ENCODE data around the gene ALK.

Gene ALK

DNA sequence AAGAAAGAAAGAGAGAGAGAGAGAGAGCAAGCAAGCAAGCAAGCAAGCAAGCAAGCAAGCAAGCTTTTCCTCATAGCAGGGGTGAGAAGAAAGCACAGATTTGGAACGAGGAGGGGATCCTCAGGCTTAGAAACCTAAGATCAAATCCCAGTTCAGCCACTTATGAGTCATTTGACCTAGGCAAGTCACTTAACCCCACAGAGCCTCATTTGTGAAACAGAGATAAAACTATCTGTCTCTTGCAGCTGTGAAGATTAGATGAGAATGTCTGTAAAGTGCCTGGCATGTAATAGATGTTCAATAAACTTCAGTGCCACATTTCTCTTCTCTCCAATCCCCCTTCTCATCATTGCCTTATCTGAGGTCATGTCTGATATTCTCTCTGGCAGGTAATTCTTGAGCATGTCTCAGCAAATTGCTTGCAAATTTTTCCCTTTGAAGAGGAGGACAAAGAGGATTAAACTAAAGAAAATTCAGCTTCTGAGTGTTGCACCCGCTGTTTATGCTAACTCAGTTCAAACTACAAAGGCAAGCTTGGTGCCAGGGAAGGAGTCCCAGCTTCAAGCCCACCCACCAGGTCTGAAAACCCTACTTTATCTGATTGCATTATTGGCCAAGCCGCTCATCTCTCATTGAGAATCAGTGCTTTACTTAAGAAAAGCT, 20.3 kb downstream of the ALK start:
- no peak for DNase-seq

DNA sequence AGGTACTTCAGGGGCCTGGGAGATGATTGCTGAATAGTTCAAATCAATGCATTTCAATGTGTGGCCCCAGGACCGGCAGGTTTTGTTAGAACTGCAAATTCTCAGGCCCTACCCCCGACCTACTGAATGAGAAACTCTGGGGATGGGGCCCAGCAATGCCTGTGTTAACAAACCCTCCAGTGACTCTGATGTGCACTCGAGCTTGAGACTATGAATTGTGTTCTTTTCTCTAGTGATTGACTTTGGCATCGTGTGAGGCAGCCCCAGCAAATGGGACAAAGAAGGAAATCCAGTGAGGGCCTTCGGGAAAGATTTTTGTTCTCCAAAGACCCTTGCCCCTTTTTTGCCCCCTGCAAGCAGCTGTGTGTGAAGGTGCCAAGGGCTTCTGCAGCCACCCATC, 22.4 kb downstream of the ALK start:
- DNase-seq, result no peak

DNA sequence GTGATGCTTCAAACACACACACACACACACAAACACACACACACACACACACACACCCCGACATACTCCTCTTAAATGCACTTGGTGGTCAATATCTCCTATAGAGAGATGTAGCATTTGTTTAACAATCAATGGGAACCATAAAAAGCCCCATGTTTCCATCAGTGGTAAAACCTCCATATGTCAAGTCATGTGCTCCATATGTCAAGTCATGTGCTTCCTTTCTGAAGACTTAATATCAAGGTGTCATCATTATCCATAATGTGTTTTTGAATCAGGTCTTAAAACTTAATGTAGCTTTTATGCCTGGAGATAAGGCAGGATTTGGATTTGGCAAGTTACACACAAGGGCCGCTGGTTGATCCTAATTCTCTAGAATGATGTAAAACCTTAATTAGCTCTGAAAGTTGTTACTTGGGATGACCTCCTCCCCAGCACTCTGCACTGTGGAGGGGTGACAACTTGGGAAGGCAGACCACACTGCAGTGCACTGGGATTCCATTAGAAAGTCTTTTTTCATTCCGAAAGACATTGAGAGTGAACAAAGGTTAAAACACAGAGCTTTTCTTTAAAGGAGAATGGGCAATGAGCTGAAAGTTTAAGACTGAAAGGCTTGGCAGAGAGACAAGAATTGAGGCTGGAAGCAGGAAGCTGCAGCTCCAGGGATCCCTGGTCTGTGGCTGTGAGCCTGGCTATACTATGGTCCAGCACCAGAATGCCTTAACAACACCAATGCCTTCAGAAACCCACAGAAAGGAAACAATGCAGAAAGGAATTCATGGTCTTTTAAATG, 26.4 kb downstream of the ALK start:
- no peak for DNase-seq

DNA sequence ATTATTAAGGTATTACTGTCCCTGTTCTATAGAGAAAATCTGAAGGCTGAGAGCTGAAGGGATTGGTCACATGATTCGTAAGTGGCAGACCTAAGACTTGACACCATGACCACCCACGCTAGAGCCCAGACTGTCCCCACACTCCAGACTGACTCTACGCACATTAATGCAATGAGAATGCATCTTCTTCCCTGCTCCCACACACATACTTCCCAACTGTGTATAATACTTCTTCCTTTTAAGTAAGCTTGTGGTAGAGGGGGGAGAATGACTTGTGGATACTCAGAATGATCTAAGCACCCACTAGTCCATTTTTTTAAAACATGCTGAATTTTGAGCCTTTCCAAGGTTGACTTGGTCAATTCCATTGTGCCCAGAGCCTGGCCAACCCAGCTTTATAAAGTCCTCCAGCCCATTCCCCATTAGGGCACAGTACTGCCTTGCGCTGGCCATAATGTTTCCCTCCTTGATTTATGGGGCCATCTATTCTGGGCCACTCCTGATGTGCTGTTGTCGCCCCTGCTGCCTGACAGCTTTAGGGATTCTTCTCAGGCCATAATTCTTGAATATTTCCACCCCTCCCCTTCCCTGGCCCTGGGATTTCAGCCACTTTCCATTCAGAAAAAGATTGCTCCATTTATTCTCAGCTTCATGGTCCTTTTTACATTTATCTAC, 28.7 kb downstream of the ALK start:
- no peak for DNase-seq

DNA sequence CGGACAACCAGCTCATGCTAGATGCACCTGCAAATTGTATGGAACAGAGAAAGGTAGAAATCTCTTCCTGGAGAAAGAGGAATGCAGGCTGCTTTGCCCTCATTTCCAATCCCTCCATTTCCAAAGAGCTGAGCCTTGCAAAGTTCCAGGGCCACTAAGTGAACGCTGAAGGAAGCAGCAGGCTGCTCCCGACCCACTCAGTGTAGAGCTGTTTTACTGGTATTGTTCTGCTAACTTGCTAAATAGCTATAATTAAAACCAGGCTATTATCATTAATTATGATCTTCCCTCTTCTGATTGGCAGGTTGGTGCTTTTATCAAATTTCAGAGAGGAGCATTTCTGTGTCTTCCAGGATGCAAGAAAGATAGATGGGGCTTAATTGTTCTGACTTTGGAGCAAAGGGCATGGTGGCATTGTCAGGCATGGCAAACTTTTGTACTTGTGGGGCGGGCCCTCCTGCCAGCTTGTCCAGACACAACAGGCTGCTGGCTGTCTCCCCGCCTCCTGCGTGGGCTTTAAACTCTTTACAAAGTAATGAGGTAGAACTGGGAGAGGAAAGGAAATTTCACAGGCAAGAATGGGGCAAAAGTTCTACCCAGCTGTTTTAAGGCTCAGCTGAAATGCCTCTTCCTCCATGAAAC, 40.2 kb downstream of the ALK start:
- DNase-seq, result no peak

DNA sequence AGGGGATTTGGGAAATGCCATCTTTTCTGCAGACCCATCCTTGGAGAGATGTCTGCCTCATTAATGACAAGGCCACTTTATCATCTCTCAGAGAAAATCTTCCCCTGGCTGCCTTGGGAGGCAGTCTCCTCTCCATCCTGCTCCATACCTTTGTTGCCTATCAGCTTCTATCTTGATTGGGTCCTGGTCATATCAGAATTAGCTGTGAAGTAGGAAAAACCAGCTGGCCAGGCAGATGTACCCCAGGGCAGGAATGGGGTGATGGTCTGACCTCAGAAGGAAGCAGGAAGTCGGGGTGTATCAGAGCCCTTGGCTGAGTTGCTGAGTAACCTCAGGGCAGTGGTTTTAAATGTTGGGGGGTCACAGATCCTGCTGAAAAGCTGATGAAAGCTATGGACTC, 41.3 kb downstream of the ALK start:
- DNase-seq, result no peak

DNA sequence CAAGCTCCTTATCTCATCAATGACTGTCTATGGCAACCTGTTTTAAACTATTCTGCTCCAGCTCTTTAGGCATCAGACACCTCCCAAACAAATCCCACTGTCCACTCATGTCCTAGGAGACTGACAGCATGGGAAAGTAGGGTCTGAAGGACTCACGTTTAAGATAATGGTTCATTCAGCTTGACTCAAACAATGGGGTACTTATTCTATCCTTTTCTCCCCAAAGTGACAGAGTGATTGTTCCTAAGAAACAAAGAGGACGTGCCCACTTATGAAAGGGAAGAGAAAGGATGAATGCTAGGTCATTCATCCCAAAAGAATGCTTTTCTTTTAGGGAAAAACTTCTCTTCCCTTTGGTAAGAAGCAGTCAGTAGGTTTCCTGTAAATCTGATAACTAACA, 41.9 kb downstream of the ALK start:
- DNase-seq, result no peak

DNA sequence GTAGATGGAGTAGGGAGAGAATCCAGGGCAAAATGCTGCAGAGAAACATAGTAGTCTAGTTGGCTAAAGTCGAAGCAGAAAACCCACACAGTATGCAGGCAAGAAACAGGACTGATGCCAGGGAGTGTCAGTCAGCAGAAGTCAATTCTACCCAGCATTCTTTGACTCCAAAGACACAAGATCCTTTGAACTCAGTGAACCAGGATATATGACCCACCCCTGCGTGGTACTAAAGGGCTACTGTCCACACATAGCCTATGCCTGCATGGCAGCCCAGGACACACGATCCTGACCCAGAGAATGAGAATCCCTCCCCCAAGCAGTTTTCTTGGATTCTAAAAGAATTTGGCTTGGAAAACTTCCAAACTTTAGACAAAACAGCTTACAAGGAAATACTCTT, 42.5 kb downstream of the ALK start:
- DNase-seq, result no peak

DNA sequence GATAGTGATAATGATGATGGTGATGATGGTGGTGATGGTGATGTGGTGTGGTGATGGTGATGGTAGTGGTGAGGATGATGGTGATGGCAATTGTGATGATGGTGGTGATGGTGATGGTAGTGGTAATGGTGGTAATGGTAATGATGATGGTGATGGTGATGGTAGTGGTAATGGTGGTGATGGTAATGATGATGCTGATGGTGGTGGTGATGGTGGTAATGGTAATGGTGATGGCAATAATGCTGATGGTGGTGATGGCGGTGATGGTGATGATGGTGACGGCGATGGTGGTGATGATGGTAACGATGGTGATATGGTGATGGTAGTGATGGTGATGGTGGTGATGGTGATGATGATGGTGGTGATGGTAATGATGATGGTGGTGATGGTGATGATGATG, 45.0 kb downstream of the ALK start:
- no peak for DNase-seq

DNA sequence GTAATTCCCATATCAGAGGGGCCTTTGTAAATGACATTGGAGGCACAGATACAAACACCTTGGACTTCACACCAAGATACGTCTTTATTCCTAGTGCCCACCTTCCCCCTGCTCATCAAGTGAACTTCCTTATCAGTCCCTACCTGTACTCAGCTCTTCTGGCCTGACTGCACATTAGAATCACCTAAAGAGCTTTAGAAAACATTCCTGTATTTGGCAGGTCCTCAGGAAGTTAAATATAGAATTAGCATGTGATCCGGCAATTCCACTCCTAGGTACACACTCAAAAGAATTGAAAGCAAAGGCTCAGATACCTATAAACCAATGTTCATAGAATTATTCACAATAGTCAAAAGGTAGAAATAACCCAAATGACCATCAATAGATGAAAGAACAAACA, 46.6 kb downstream of the ALK start:
- DNase-seq, result no peak

DNA sequence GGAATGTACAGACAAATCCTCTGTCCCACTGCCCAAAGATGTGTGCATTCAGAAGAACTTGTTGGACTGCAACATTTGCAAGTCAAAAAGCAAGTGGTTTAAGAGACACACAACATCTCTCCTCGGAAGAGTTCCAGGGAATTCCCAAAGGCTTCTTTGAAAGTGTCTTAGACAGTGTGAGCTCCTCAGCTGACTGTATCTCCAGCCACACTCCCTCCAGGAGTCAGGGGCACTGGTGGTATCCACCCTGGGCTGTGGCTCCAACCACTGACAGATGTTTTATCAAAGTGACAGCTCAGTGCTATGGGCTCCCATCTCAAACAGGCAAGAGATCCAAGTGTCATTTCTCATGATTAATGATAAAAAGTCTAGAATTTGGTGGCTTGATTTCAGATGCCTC, 48.5 kb downstream of the ALK start:
- DNase-seq, result no peak

DNA sequence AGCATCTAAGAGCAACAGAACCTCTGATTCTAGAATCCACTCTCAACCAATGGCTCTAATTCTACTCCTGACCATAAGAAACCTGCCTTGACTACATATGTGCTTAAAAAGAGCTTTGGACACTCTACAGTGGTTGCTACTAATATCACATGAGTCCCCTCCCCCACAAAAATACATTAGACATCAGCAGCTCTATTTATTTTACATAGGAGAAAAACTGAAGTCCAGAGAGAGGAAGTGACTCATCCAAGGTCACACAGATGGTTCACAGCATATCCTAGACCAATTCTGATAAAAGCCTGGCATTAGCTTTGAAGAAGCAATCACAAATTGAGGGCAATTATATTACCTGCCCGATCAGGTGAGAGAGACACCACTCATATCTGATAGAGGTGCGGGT, 49.8 kb downstream of the ALK start:
- no peak for DNase-seq

DNA sequence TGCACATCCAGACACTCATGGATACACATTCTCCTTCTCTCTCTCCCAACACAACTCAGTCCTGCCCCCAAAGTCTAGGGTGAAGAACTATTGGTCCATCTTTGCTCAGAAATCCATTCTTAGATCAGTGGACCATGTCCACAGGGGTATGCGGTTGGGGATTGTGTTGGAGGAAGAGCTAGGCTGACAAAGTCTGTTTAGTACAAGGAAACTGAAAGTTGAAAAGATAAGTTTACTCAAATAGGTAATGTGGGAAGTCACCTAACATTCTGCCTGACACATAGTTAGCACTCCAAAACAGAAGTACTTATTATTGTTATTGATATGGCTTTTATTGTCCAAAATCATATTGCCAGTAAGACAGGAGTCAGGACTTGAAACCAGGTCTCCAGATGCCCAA, 55.9 kb downstream of the ALK start:
- DNase-seq, result no peak

DNA sequence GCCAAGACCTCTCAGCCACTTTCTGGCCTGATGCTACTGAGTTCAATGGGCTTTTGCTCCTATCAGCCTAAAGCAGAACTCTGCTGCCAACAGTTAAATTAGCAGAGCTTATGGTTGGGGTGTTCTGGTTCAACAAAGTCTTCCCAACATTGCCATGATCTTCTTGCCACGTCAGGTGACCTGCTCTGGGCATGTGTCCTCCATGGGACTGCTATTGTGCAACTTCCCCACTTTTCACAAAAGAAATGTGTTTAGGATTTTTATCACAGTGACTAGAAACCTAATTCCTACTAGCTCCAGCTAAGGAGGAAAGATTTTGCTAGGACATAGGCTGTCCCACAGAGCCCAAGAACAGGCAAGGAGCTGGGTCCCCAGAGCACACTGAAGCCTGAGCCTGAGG, 56.4 kb downstream of the ALK start:
- no peak for DNase-seq

DNA sequence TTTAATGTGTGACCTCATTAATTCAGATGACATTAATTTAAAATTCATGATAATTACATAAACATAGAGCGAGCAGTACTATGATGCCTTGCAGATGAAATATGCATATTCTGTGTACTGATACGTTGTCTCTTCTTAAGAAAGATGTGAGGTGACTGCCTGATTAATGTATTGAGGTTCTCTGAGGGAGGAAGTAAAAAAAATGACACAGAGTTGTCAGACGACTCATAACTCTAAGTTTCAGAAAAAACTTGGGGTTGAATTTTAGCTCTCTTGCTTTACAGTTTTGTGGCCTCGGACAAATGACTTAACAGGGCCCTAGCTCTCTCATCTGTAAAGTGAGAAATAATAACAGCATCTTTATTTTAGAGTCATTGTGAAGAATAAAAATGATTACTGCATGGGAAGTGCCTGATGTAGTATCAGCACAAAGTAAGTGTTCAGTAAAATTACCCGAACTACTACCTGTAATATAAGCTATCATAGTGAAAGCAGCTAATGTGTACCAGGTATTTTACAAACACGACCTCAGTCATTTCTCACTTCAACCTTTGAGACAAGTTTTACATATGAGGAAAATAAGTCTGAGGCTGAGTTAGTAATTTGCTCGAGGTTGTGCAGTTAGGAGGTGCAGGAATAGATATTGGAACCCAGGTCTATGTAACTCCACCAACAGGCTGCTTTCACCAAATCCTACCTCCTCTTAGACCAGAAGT, 65.3 kb downstream of the ALK start:
- no peak for DNase-seq

DNA sequence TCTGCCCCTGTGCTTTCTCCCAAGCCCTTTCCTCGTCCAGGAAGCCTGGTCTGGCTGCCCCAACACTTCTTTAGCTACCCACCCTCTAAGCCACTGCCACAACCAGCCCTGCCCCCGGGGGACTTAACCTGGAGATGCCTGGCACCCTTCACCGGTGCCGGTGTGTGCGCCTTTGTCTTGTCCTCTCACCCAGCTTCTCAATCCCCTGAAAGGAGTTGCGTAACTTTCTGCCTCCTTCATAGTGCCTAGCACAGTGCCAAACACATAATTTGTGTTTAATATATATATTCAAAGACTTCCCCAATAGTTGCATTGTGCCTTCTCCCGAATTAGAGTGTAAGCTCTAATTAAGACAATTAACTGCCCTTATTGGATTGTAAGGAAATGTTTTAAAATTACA, 70.6 kb downstream of the ALK start:
- DNase-seq, result no peak

DNA sequence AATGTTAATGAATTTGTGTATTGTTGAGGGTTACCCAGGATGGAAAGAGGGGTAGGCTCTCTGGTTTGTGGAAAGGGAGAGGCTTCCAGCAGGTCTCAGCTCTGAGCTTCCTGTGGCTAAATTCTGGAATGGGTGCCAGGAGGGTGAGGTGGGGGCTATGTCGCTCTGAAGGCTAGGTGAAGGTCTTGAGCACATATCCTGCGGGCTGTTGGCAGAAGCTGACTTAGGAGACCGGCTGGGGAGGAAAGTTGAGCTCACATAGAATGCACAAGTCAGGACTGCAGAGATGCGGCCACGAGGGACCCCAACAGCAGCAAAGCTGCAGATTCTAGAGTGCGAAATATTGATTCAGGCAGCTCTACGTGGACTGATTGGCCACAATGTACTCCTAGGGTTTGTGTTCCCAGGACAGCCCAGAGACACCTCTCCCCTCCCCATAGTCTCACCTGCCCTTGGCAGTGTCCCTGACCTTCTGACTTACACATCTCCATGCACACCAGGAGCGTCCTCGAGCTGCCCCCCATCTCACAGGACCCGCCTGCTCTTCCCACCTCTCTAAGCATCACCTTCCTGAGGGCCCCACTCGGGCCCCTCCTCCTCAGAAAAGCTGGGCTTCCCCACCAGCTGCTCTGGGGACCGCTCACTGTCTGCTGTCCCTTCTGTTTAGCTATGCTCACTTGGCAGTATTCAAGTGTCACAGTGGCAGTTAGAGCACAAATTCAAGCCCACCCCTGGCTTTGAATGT, 72.6 kb downstream of the ALK start:
- no peak for DNase-seq

DNA sequence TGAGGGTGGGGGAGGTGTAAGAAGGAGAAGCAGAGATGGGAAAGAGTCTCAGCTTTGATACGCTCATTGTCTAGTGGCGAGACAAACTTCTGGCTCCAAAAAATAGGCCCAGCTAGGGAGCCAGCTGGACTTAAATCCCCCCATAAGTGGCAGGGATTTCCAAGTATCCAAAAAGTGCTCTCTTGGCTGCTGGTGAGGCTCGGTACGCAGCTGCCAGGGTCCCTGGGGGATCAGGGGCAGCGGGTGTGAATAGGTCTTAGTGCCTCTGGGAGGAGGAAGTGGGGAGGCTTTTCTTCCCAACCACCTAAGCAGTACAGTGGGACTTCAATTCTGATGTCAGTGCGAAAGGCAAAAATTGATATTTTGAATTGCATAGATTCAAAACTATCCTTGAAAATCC, 73.5 kb downstream of the ALK start:
- no peak for DNase-seq

DNA sequence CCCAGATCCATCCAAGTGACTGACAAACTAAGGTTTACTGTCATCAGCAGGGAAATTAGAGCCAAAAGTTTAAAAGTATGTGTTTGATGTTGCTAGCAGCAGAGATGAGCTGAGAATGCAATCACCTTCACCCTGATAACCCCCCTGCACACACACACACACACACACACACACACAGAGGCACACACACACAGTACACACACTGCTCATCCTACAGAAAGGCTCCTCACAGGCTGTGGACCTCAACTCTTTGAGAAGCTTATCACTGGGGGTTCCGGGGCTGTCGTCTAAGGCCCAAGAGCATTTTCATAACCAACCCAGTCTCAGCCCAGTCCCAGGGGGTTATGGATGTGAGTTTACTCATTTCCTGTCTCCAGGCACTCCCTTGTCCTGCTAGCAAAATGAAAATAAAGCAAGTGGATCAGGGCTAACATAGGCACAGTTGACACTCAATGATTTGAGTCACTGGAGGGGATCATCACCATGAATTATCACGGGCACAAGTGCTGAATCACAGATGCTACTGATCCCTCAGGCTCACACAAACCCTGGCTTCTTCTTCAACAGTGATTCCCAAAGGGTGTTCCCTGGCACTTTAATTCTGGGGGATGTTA, 76.6 kb downstream of the ALK start:
- no peak for DNase-seq

DNA sequence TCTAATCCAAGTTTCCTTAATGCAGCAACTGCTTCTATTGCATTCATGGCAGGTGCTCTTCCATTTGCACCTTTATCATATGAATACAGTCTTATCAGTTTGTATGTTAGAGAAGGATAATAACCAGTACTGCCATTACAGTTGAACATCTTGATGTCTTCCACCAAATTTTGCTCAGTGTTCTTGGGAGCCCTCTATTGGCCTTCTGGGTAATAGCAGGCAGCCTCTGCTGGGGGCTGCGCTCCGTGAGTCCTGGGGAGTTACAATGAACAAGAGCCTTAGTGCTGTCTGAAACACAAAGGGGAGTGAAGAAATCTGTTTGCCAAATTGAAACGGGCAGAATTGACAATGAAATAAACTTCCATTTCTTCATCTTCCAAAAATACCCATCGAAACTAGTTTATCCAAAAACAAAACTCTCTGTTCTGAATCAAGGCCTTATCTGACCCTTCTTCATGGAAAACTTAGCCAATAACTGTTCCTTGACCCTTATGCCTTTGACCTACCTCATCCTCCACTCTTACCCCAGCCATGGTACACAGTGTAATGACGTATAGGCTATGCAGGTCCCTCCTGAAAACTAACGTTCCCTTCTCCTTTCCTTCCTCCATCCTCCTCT, 79.9 kb downstream of the ALK start:
- DNase-seq, result peak in 1 of 5 donors; percentile 4

DNA sequence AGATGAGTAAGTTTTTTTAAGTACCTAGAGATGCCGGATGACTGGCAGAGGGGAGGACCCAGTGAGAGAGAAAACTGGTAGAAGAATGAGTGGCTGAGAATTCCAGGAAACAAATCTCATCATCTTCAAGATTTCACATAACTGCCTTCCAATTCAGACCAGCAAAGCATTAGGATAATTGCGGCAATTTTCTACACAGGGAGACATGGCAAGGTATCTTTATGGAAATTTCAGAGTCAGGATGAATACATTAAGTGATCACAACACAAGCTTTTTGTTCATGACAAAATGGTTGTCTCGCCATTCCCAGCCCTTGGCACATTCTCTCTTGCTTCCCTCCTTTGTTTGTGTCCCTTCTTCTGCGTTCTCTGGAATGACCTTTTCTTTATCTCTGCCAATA, 82.1 kb downstream of the ALK start:
- DNase-seq, result no peak

Data from T-helper 1 cell (primary cell).